Lower lobe of right lung (tissue), 2 donors: Measurements from ENCODE around the gene APH1B. TPM values are rescaled to one million over a fixed set of nuclear protein-coding genes. Genes with fewer than 3 reads are reported as not detected.
A peak's percentile ranks its signal among the peaks of the same experiment; 100 is the strongest.
"Not testable (repeated sequence)": the region's sequence is repeated elsewhere in the genome, so short reads cannot be mapped to it uniquely, and the experiment has no call there.

Experiments
- ATAC-seq, 2 donors: fragments of 200-7000 bp; cut with Tn5 transposase; one replicate each; pipeline ENCODE4 v1.9.1; 2020 to 2022; ENCODE audit warnings: mild to moderate bottlenecking in 2 of 2, moderate library complexity in 2 of 2
- DNase-seq: peaks from one replicate; pipeline ENCODE4 v3.0.0-alpha.2; 2020
- H3K27ac ChIP-seq: fragments of 200-600 bp; one replicate; pipeline ENCODE4 v1.8.0; 2022
- H3K27me3 ChIP-seq: fragments of 200-600 bp; one replicate; pipeline ENCODE4 v1.8.0; 2022; ENCODE audit warnings: low read depth
- H3K36me3 ChIP-seq: fragments of 200-600 bp; one replicate; pipeline ENCODE4 v1.8.0; 2022; ENCODE audit warnings: mild to moderate bottlenecking
- H3K4me1 ChIP-seq: fragments of 200-600 bp; one replicate; pipeline ENCODE4 v1.8.0; 2022
- H3K4me3 ChIP-seq: fragments of 200-600 bp; one replicate; pipeline ENCODE4 v1.8.0; 2022; ENCODE audit warnings: mild to moderate bottlenecking
- H3K9me3 ChIP-seq: fragments of 200-600 bp; one replicate; pipeline ENCODE4 v1.8.0; 2022
- CTCF ChIP-seq: fragments of 200-600 bp; IDR thresholded peaks from one replicate; pipeline ENCODE4 v1.8.0; 2022; ENCODE audit warnings: antibody characterized with exemption, mild to moderate bottlenecking
- intact Hi-C: fragments of 100-400 bp; cut with DNase I; formaldehyde crosslinking; loops from one replicate; pipeline ENCODE4 v1.11.0; 2022
- total RNA-seq: library from RNA; stranded (reverse); fragmentation: NEBNext Ultra II Directional; extraction: Animal tissue kit (Norgen Biotek cat#: 25700); gene quantifications from one replicate; pipeline ENCODE4 v1.2.1, GENCODE V29; 2021
- donor health status: DM: no; HTN: yes; CAD: no; lungs with severe emphysema.

Gene APH1B
- total RNA-seq, 1 donor from 2014 or later, result 31.0 TPM

- intact Hi-C loops, result no loop called here
- H3K27me3 ChIP-seq, result no peaks in the 10 kb centered on the region
- no peaks in the 10 kb centered on the region for H3K9me3 ChIP-seq
- no peak for TF ChIP-seq CTCF
- ATAC-seq (peak in 1 of 2 donors; percentile 12), DNase-seq (no peak)
- no peak overlapping the region for H3K27ac ChIP-seq
- H3K4me3 ChIP-seq, result no peak overlapping the region
- no peaks in the 10 kb centered on the region for H3K4me1 ChIP-seq
- H3K36me3 ChIP-seq, result no peaks in the 10 kb centered on the region
Observed at GRCh38 chr15:63340878-63341277, 63.5 kb downstream of the APH1B start.

- H3K27ac ChIP-seq, result no peak overlapping the region
- no peaks in the 10 kb centered on the region for H3K4me1 ChIP-seq
- TF ChIP-seq CTCF, result no peak
- intact Hi-C loops, result no loop called here
- H3K9me3 ChIP-seq, result no peaks in the 10 kb centered on the region
- H3K36me3 ChIP-seq, result no peaks in the 10 kb centered on the region
- ATAC-seq (no peak), DNase-seq (no peak)
- no peaks in the 10 kb centered on the region for H3K27me3 ChIP-seq
- no peak overlapping the region for H3K4me3 ChIP-seq
Observed at GRCh38 chr15:63341898-63342297, 64.5 kb downstream of the APH1B start.

GRCh38 chr15:63342996-63343562 is 65.7 kb downstream of the APH1B start:
- DNase-seq, H3K4me3 ChIP-seq, intact Hi-C loops, H3K36me3 ChIP-seq, ATAC-seq, H3K27me3 ChIP-seq, H3K9me3 ChIP-seq, H3K27ac ChIP-seq, H3K4me1 ChIP-seq: not testable (repeated sequence)

GRCh38 chr15:63344731-63345390 is 67.5 kb downstream of the APH1B start:
- Histone ChIP-seq H3K27me3 (no peaks in the 10 kb centered on the region), H3K9me3 (no peaks in the 10 kb centered on the region), H3K4me1 (peaks cover 4% of the 10 kb centered on the region), H3K27ac (no peak overlapping the region), H3K4me3 (no peak overlapping the region), H3K36me3 (no peaks in the 10 kb centered on the region)
- TF ChIP-seq CTCF, result no peak
- ATAC-seq (no peak), DNase-seq (no peak)
- intact Hi-C loops, result no loop called here

GRCh38 chr15:63345391-63345752 is 68.0 kb downstream of the APH1B start:
- Histone ChIP-seq H3K9me3 (no peaks in the 10 kb centered on the region), H3K27me3 (no peaks in the 10 kb centered on the region), H3K4me3 (no peak overlapping the region), H3K27ac (no peak overlapping the region), H3K36me3 (no peaks in the 10 kb centered on the region), H3K4me1 (peaks cover 4% of the 10 kb centered on the region)
- TF ChIP-seq CTCF, result no peak
- intact Hi-C loops, result no loop called here
- no peak for DNase-seq
- no peak for ATAC-seq

- TF ChIP-seq CTCF, result no peak
- Histone ChIP-seq H3K36me3 (no peaks in the 10 kb centered on the region), H3K27me3 (no peaks in the 10 kb centered on the region), H3K4me1 (peaks cover 4% of the 10 kb centered on the region), H3K27ac (no peak overlapping the region), H3K4me3 (no peak overlapping the region), H3K9me3 (no peaks in the 10 kb centered on the region)
- no peak for DNase-seq
- ATAC-seq, result no peak
- intact Hi-C loops, result no loop called here
Observed at GRCh38 chr15:63347074-63347857, 69.9 kb downstream of the APH1B start.
